GM11168 (cell line): ENCODE measurements around the gene GRM2.

Experiments used
- in situ Hi-C: fragments of 300-500 bp; cut with MboI; formaldehyde crosslinking; loops from one replicate; pipeline ENCODE4 v1.12.0; 2022; ENCODE audit warnings: low sequenced_read_pairs; ENCODE audit not compliant: unreplicated experiment

The GRM2 gene

DNA sequence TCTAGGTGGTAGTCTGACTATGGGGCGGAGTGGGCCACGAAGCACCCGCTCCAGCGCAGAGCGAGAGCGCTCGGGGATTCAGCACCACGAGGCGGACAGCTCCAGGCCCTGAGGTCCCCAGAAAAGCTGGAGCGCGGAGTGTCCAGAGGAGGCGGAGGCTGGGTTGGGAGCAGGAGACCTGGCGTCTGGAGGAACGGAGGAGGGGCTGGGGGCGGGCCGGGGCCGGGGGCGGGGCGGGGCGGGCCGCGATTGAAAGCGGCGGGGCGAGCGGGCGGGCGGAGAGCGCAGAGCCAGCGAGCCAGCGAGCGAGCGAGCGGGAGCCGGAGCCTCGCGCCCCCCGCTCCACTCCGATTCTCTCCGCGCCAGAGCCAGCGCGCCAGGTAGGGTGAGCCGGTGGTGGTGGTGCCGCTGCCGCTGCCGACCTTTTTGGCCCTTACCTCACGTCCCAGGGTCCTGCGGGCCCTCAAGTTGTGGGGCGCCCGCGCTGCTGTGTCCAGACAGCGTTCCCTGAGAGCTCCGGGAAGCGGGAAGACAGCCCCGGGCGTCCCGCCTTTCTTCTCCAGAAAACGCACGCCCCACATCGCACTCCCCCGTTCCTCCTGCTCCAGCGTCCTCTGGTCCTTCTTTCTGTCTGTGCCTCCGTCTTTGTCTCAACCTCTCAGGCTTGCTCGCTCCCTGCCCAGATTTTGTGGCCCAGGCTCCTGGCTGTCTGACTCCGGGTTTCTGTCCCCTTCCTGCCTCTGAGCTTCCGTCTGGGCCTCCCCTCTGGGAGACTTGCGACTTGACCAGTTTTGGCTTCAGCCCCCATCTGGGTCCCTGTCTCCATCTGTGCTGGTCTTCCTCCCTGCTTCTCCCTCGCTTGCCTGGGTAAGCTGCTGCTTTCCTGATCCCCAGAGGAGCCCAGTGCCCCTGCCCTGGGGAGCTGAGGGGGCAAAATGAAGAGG is at the start of gene GRM2:
TSS of gene GRM2 (plus strand) at position 281 of the 944 bp plus-strand sequence. CDS start 1,916 bp downstream, outside the sequence.
- in situ Hi-C loops: no loop called here

- in situ Hi-C loops: no loop called here
These were observed 49.6 kb upstream of the GRM2 start for GRCh38 chr3:51657234-51657633.

GRCh38 chr3:51659942-51660341 is 46.9 kb upstream of the GRM2 start:
- in situ Hi-C loops: loop anchor here (10.0 kb wide), 1 partner anchor 155 kb away; the partner anchor contains the start of gene DCAF1

- in situ Hi-C loops: loop anchor here (10.0 kb wide), 1 partner anchor 158 kb away; the partner anchor contains the start of gene DCAF1
These were observed 44.4 kb upstream of the GRM2 start for GRCh38 chr3:51662456-51662855.

GRCh38 chr3:51668756-51669155 is 38.1 kb upstream of the GRM2 start:
- in situ Hi-C loops: loop anchor here (10.0 kb wide), 1 partner anchor 164 kb away; the partner anchor contains the start of gene DCAF1

- in situ Hi-C loops: loop anchor here (10.0 kb wide), 1 partner anchor 165 kb away; the partner anchor contains the start of gene DCAF1
These were observed 37.4 kb upstream of the GRM2 start for GRCh38 chr3:51669241-51670052.

DNA sequence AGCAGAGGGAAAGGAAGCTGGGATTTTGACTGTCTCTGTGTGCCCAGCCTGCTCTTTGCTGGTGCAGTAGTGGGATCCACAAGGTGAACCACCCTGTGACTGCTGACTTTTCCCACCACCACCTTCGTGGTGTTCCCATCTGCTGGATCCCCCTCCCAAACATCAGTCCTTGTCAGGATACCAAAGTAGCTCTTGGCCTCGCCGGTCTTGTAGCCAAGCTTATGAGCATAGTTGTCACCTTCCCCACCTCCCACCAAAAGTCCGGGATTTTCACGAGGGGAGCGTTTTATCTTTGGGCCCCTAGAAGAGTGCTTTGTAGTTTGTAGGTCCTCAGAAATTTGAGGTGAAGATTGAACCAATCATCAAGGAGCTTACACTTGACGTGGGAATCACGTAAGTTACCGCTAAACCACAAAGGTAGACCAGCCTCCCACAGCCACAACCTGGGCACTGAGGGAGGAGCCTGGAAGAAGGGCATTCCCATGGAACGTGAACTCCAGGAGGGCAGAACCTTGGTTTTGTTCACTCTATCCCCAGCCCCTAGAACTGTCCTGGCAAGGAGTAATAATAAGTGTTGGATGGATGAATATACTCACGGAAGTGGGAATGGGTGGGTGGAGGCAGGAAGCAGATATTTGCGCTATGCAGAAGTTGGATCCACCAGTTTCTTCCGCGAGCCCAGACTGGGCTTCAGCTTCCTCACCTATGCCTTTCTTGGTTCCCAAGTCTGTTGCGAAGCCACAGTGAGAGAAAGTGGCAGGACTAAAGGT is 36.6 kb upstream of the GRM2 start:
- in situ Hi-C loops: no loop called here

DNA sequence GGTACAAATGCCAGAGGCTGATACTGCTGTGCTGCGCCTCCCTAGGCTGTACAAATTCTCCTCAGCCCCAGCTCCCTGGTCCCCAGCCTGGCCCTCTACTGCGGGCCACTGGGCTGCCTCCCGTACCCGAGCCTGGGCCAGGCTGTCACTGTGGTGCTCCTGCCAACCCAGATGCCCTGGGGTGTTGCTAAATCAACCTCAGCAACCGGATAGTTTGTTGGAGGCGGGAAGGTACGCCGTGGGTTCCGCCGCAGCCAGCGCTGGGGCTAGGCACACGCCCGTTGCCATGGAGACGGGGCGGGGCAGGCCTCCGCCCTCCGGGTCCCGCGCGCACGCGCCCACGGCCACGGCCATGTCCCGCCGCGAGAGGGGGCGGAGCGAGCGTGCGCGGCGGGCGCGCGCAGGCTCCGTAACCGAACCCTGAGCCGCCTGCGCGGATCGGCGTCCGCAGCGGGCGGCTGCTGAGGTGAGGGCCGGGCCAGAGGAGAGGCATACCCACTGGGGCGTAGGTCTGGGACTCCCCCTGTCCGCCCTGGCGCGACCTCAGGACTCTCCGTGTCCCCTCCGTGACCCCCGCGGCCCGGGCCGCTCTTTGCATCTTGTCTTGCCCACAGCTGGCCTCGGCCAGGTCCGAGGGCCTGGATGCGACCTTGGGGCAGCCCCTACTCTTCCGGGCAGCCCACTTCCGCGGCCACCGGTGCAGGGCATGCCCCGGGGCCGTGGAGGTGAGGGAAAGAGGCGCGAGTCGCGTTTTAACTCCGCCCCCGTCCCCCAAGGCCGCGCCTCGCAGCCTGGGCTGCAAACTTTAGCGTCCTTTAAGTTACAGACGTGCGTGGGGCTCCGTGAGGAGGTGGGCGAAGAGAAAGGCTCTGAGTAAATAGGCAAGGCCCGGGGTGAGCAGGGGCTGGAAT is 35.8 kb upstream of the GRM2 start, which contains the start of gene TEX264:
TSS of gene TEX264 (plus strand) at position 430 of the 911 bp plus-strand sequence. CDS start 3,053 bp downstream, outside the sequence.
- in situ Hi-C loops: no loop called here

DNA sequence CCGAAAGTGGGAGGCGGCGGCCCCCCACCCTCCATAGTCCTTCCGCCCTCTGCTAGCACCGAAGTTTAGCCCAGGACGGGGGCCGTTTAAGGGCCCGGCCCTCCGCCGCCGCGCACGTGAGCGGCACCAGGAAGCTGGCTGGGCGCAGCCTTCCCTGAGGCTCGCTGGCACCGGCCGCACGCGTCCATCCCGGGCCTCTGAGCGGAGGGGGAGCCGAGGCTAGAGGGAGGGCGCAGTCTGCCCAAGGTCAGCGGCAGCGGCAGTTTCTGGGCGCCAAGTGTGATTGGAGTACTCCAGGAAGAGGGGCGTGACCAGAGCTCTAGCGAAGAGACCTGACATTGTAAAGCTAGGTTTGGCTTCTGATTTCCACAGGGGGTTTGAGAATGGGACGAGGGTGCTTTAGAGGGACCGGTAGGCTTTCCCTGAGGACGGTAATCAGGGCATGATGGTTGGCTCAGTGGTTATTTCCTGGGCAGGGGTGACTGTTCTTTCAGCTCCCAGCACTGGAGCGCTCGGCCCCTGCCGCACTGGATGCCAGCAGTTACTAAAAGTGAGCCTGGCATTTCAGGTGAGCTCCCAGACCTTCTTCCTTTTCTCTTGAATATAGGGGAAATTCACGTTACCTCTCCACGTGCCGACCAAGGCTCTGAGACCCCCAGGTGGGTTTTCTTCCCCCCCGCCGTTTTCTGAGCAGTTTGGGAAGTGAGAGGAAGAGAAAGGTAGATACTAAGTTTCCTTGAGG is 35.0 kb upstream of the GRM2 start:
- in situ Hi-C loops: no loop called here

DNA sequence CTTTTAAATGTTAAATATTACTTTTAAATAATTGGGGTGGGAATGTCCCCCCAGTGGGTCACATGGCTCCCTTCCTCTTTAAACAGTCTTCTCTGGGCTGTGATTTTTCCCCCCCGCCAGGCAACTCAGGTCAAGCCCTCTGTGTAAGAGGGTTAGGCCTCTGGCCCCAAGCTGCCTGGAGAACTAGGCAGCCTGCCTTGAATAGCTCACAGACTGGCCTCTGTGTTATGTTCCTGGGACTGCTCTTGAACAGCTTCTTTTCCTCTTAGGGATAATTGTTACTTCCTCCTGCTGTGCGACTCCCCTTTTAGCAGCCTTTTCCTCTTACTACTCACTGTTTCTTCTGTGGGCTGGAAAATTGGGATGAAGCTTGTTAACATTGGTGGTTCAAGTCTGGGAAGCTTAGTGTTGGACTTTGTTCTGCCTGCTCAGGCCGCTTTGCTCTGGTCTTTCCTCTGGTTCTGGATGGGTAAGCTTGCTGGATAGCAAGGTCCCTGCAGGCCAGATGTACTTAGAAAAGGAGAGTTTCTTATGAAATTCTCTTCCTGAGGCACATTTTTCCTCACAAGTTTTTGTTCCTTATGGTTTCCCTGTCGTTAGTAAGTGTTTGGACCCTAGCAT is 33.6 kb upstream of the GRM2 start:
- in situ Hi-C loops: no loop called here

DNA sequence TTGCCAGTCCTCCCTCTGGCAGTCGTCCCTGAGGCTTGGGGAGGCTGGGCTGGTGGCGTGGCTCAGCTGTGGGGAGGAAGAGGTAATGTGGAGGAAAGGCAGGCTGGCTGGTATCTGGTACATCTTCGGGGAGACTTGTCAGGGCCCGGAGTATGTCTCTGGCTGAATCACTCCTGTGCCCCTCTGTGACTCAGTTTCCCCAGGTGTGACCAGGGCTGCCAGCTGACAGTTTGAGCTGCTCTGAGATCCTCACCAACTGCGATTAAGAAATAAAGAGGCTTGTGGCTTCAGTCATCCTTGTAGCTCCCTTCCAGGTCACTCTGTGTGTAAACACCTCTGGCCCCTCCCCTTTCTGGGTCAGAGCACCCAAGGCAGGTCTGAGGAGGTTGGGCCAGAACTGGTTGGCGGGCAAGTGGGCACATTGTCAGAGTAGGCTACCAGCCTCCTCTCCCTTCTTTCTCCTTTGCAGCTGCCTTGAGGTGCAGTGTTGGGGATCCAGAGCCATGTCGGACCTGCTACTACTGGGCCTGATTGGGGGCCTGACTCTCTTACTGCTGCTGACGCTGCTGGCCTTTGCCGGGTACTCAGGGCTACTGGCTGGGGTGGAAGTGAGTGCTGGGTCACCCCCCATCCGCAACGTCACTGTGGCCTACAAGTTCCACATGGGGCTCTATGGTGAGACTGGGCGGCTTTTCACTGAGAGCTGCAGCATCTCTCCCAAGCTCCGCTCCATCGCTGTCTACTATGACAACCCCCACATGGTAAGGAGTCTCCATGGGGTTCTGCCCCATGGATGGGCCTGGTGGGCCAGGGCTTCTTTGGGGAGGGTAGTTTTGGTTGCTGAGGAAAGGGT is 32.8 kb upstream of the GRM2 start:
- in situ Hi-C loops: no loop called here

DNA sequence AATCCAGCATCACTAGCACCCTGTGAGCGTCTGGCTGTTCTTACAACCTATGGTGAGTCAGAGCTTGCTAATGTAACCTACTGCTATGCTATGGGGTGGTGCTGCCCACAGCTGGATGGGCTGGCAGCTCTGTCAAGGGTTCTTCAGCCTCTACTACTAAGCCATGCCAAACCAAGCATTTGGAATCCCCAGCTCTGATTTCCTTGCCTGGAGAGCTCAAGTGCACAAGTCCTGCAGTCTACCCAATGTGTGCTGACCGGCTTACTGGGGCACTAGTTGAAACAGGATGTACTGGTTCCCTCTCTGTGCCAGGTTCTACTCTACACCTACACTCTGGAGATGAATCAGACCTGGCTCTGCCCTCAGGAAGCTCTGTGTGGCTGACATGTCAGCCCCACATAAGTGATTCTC is 31.7 kb upstream of the GRM2 start:
- in situ Hi-C loops: no loop called here

DNA sequence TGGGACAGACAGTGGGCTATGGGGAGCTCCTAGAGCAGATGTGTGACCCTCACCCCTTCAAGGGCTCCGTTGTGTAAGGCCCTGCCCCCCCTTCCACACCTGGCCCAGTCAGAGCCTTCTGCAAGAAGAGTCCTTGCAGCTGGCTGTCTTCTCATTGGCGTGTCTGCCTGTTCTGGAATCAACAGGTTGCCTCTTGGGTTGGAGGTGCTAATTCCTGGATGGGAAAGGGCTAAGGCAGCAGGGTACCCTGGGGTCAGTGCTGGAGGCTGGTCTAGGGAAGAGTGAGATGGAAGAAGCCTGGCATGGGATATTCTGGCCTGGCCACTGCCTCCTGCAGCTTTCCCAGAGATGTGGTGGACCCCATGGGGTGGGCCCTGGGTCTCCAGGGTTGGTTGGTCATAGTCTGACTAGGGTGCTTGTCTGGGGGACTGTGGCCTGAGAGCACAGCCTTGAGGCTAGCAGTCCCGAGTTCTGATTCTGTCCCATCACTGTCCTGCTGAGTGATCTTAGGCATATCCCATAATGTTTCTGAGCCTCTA is 30.7 kb upstream of the GRM2 start:
- in situ Hi-C loops: no loop called here

DNA sequence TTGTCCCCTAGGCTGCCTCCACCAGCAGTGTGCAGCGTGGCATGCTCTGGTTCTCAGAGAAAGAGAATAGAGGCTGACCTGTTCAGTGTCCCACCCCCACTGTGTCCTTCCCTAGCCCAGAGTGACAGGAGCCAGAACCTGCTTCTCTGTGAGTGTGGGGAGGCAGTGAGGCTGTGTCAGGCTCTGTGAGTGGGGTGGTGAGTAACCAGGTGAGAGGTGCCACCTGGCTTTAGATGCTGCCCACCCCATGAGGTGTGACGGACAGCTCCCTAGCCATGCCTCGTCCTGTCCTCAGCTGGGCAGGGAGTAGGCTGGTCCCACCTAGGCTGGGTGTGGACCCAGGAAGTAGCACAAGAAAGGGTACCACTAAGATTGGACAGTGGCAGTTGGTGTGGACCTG is 29.5 kb upstream of the GRM2 start:
- in situ Hi-C loops: no loop called here

- in situ Hi-C loops: no loop called here
These were observed 28.7 kb upstream of the GRM2 start for GRCh38 chr3:51678186-51678585.

DNA sequence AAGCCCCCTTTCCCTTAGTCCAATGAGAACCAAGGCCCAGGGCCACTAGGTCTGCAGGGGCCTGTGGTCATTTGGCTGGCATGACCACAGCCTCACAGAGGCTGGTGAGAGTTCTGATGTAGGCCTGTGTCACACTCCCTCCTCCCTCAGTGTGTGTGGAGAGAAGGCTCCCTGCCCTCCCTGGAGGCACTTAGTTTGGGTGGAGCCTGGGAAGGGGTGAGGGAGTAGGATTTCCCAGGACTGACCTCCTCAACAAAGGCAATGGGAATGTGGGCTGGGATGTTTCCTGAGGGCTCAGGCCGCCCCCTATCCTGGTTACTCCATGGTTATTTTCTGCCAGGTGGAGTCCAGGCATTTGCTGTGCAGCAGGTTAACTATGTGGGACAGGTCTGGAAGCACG is 28.2 kb upstream of the GRM2 start:
- in situ Hi-C loops: no loop called here

DNA sequence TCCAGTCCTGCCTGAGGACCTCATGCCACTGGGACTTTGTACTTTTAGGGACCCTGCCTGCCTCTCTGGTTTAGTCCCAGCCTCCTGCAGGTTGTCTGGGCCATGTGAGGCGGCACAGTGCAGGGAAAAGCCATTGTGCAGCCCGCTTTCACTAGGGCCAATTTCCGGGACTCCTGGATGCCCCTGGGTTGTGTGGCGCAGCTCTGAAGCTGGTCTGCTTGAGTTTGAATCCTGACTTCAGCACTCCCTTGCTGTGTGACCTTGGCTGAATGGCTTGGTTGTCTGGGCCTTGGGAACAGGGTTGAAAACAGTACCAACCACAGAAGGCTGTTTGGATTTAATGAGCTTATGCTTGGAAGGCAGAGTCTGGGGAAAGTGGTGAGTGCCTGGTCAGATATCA is 27.6 kb upstream of the GRM2 start:
- in situ Hi-C loops: no loop called here
